GM15510 (cell line): ENCODE data around the gene CACNA2D3.

Experiments
- POLR2A ChIP-seq: IDR thresholded peaks from 3 replicates; pipeline ENCODE4 v1.6.1; 2011; ENCODE audit warnings: borderline replicate concordance; ENCODE audit not compliant: insufficient read length; ENCODE audit errors: extremely low read depth

Gene CACNA2D3

GRCh38 chr3:54304877-54305276, 182.5 kb downstream of the CACNA2D3 start:
- no peak for TF ChIP-seq POLR2A

- TF ChIP-seq POLR2A: no peak
These were observed 183.2 kb downstream of the CACNA2D3 start for GRCh38 chr3:54305409-54306099.

- TF ChIP-seq POLR2A: no peak
These were observed 185.3 kb downstream of the CACNA2D3 start for GRCh38 chr3:54307566-54308180.

GRCh38 chr3:54309601-54310000, 187.2 kb downstream of the CACNA2D3 start:
- TF ChIP-seq POLR2A: no peak

- no peak for TF ChIP-seq POLR2A
These were observed 188.9 kb downstream of the CACNA2D3 start for GRCh38 chr3:54311211-54311747.

GRCh38 chr3:54312156-54312899, 190.0 kb downstream of the CACNA2D3 start:
- no peak for TF ChIP-seq POLR2A

- no peak for TF ChIP-seq POLR2A
These were observed 191.1 kb downstream of the CACNA2D3 start for GRCh38 chr3:54313418-54313817.

- TF ChIP-seq POLR2A: no peak
These were observed 199.2 kb downstream of the CACNA2D3 start for GRCh38 chr3:54321520-54321919.

GRCh38 chr3:54322354-54322753, 200.0 kb downstream of the CACNA2D3 start:
- no peak for TF ChIP-seq POLR2A

GRCh38 chr3:54324103-54324502, 201.8 kb downstream of the CACNA2D3 start:
- TF ChIP-seq POLR2A: no peak

GRCh38 chr3:54326951-54327350, 204.6 kb downstream of the CACNA2D3 start:
- TF ChIP-seq POLR2A: no peak

- TF ChIP-seq POLR2A: no peak
These were observed 209.0 kb downstream of the CACNA2D3 start for GRCh38 chr3:54331341-54331740.

- no peak for TF ChIP-seq POLR2A
These were observed 215.5 kb downstream of the CACNA2D3 start for GRCh38 chr3:54337846-54338245.

GRCh38 chr3:54339608-54340007, 217.3 kb downstream of the CACNA2D3 start:
- no peak for TF ChIP-seq POLR2A

- no peak for TF ChIP-seq POLR2A
These were observed 219.5 kb downstream of the CACNA2D3 start for GRCh38 chr3:54341811-54342210.
